HepG2 (cell line): ENCODE results near the gene BBS1. TPM values are rescaled to one million over a fixed set of nuclear protein-coding genes. Genes with fewer than 3 reads are reported as not detected.

Source experiments
- ATAC-seq: fragments of 200-7000 bp; cut with Tn5 transposase; 3 replicates; pipeline ENCODE4 v1.9.1; 2020; ENCODE audit warnings: mild to moderate bottlenecking, moderate library complexity
- BruUV-seq: library from RNA; stranded (reverse); fragments of 400-500 nt; replicated peaks from 2 replicates; lab custom pipeline; 2021; lab: Mats Ljungman, UMichigan
- CTCF ChIA-PET: fragments of 300-600 bp; formaldehyde crosslinking; extraction: SDS; loops from one replicate; lab custom pipeline; 2021; ENCODE audit warnings: low total read pairs, inconsistent platforms, low intra/inter-chr PET ratio; lab: Yijun Ruan, JAX
- POLR2A ChIA-PET: fragments of 350-600 bp; sonication (Branson Sonifier 250); formaldehyde crosslinking; loops from one replicate; lab custom pipeline; 2020; ENCODE audit warnings: antibody characterized with exemption, inconsistent platforms; lab: Yijun Ruan, JAX
- DNase-seq: peaks from one replicate; pipeline ENCODE4 v3.0.0-alpha.2; 2015; ENCODE audit warnings: low spot score
- FAIRE-seq: peaks from 3 replicates; lab custom pipeline; 2011; peaks lifted over from hg19 to GRCh38; lab: Jason Lieb, UNC
- H2AFZ ChIP-seq: one replicate; pipeline ENCODE4 v1.6.1; 2011; ENCODE audit warnings: low read length, inconsistent platforms
- H3K27ac ChIP-seq: fragments of 300-600 bp; 3 replicates; pipeline ENCODE4 v1.8.0; 2011; ENCODE audit warnings: mixed run types, mild to moderate bottlenecking, mixed read lengths, low read length, inconsistent platforms; ENCODE audit not compliant: insufficient read depth; ENCODE audit errors: extremely low read length
- H3K27me3 ChIP-seq, 2 experiments: fragments of 200-600 bp in 1 of 2; 2 replicates in 1 of 2; 3 replicates in 1 of 2; pipeline versions ENCODE4 v1.6.0 to v1.8.0; 2011; ENCODE audit warnings: low read length in 2 of 2, mild to moderate bottlenecking in 2 of 2, moderate library complexity in 2 of 2, inconsistent platforms in 1 of 2; ENCODE audit not compliant: insufficient read depth in 2 of 2, control insufficient read depth in 1 of 2
- H3K36me3 ChIP-seq, 2 experiments: fragments of 200-600 bp in 1 of 2; replicated peaks in 1 of 2; 2 replicates in 1 of 2; 3 replicates in 1 of 2; pipeline versions ENCODE4 v1.5.1 to v1.8.0; 2011; ENCODE audit warnings: low read length in 2 of 2, inconsistent platforms in 1 of 2; ENCODE audit not compliant: insufficient read depth in 2 of 2, control insufficient read depth in 1 of 2
- H3K4me1 ChIP-seq: 2 replicates; pipeline ENCODE4 v1.5.1; 2012; ENCODE audit warnings: low read length, inconsistent platforms; ENCODE audit not compliant: insufficient read depth
- H3K4me2 ChIP-seq: 2 replicates; pipeline ENCODE4 v1.6.0; 2011; ENCODE audit warnings: low read depth, low read length, inconsistent platforms
- H3K4me3 ChIP-seq, 3 experiments: fragments of 200-600 bp in 1 of 3; sonication (generic), shearing (Covaris generic) in 1 of 3; replicated peaks in 1 of 3; 2 replicates each; pipeline ENCODE4 v1.5.1; 2011 to 2016; ENCODE audit warnings: low read length in 3 of 3, inconsistent platforms in 2 of 3, low read depth in 2 of 3, mild to moderate bottlenecking in 2 of 3, control low read depth in 1 of 3, mixed read lengths in 1 of 3; ENCODE audit not compliant: insufficient read depth in 1 of 3
- H3K79me2 ChIP-seq: one replicate; pipeline ENCODE4 v1.6.1; 2011; ENCODE audit warnings: low read length, inconsistent platforms; ENCODE audit not compliant: insufficient read depth
- H3K9ac ChIP-seq: 2 replicates; pipeline ENCODE4 v1.6.0; 2011; ENCODE audit warnings: mild to moderate bottlenecking, low read depth, low read length, inconsistent platforms; ENCODE audit not compliant: insufficient read depth
- H3K9me3 ChIP-seq: 2 replicates; pipeline ENCODE4 v1.5.1; 2012; ENCODE audit warnings: mild to moderate bottlenecking, low read length
- H4K20me1 ChIP-seq: 2 replicates; pipeline ENCODE4 v1.6.0; 2011; ENCODE audit warnings: inconsistent platforms, mild to moderate bottlenecking, low read length, moderate library complexity; ENCODE audit not compliant: insufficient read depth
- DMAP1 ChIP-seq: IDR thresholded peaks from 2 replicates; pipeline ENCODE4 v1.6.1; 2016
- EHMT2 ChIP-seq: fragments of 200-600 bp; sonication (generic); IDR thresholded peaks from 2 replicates; pipeline ENCODE4 v1.7.0; 2017; ENCODE audit warnings: antibody characterized with exemption, low read depth, low read length, borderline replicate concordance
- FLYWCH1 ChIP-seq: sonication (generic); formaldehyde crosslinking; IDR thresholded peaks from 2 replicates; pipeline ENCODE4 v1.8.1; 2023; ENCODE audit warnings: mild to moderate bottlenecking, missing genetic modification reagents
- GZF1 ChIP-seq: sonication (generic); formaldehyde crosslinking; IDR thresholded peaks from 2 replicates; pipeline ENCODE4 v1.5.1; 2020; ENCODE audit warnings: mild to moderate bottlenecking, missing genetic modification reagents
- HES4 ChIP-seq: sonication (generic); formaldehyde crosslinking; IDR thresholded peaks from 2 replicates; pipeline ENCODE4 v1.9.0; 2021; ENCODE audit warnings: mild to moderate bottlenecking, missing genetic modification reagents, borderline replicate concordance
- IRF2 ChIP-seq: IDR thresholded peaks from 2 replicates; pipeline ENCODE4 v1.6.1; 2018; ENCODE audit warnings: missing genetic modification reagents, missing compliant biosample characterization
- JUN ChIP-seq: sonication (generic); formaldehyde crosslinking; IDR thresholded peaks from 2 replicates; pipeline ENCODE4 v1.4.0; 2020; ENCODE audit warnings: mild to moderate bottlenecking, missing genetic modification reagents
- MED8 ChIP-seq: sonication (generic); formaldehyde crosslinking; IDR thresholded peaks from 2 replicates; pipeline ENCODE4 v1.8.1; 2023; ENCODE audit warnings: mild to moderate bottlenecking, missing genetic modification reagents; ENCODE audit not compliant: insufficient replicate concordance
- MEIS2 ChIP-seq: sonication (generic); formaldehyde crosslinking; IDR thresholded peaks from 2 replicates; pipeline ENCODE4 v1.9.0; 2021; ENCODE audit warnings: mild to moderate bottlenecking, missing genetic modification reagents
- NR1H2 ChIP-seq: sonication (generic); formaldehyde crosslinking; IDR thresholded peaks from 2 replicates; pipeline ENCODE4 v1.8.1; 2022; ENCODE audit warnings: low read depth, missing genetic modification reagents, borderline replicate concordance
- PAX8 ChIP-seq: sonication (generic); formaldehyde crosslinking; IDR thresholded peaks from 2 replicates; pipeline ENCODE4 v1.8.0; 2022; ENCODE audit warnings: mild to moderate bottlenecking, missing genetic modification reagents, borderline replicate concordance
- SP1 ChIP-seq, 2 experiments: fragments of 450-650 bp in 1 of 2; sonication (generic) in 1 of 2; formaldehyde crosslinking in 1 of 2; IDR thresholded peaks; 2 replicates each; pipeline versions ENCODE4 v1.4.0 to v1.6.1; 2016 to 2020; ENCODE audit warnings: missing genetic modification reagents in 1 of 2
- TAF15 ChIP-seq: fragments of 200-400 bp; formaldehyde crosslinking; IDR thresholded peaks from one replicate; pipeline ENCODE4 v1.6.1; 2018; ENCODE audit warnings: mild to moderate bottlenecking, low read depth, low read length; ENCODE audit not compliant: poor library complexity, severe bottlenecking
- ZBTB38 ChIP-seq: sonication (generic); formaldehyde crosslinking; IDR thresholded peaks from 2 replicates; pipeline ENCODE4 v1.5.1; 2020; ENCODE audit warnings: mild to moderate bottlenecking, missing genetic modification reagents
- ZFAT ChIP-seq: sonication (generic); formaldehyde crosslinking; conservative IDR thresholded peaks from 2 replicates; pipeline ENCODE4 v1.8.1; 2023; ENCODE audit warnings: missing genetic modification reagents, inconsistent platforms
- ZFYVE20 ChIP-seq: sonication (generic); formaldehyde crosslinking; IDR thresholded peaks from 2 replicates; pipeline ENCODE4 v1.8.0; 2023; ENCODE audit warnings: low read depth, mild to moderate bottlenecking, moderate library complexity, missing genetic modification reagents, borderline replicate concordance
- ZNF672 ChIP-seq: sonication (generic); formaldehyde crosslinking; IDR thresholded peaks from 2 replicates; pipeline ENCODE4 v1.8.1; 2022; ENCODE audit warnings: missing genetic modification reagents
- WGBS: methylation state at CpG from one replicate; pipeline ENCODE4 v1.1.6; 2017; ENCODE audit warnings: low lambda C conversion rate; 5-methylcytosine and 5-hydroxymethylcytosine counted together
- in situ Hi-C: cut with HindIII; loops from 2 replicates; pipeline ENCODE4 v1.10.0; 2017; ENCODE audit warnings: low pct_unique_long_range_greater_than_20kb; ENCODE audit not compliant: extremely low pct_ligation_motif_present
- intact Hi-C: fragments of 100-400 bp; cut with micrococcal nuclease; formaldehyde crosslinking; loops from one replicate; pipeline ENCODE4 v1.10.0; 2022; ENCODE audit not compliant: unreplicated experiment
- polyA plus RNA-seq, 8 experiments: library from polyadenylated mRNA; depleted of rRNA in 3 of 8; stranded (reverse) in 7 of 8; unstranded in 1 of 8; fragments of >200 nt; fragmentation: Illumina TruSeq in 4 of 8; extraction: Trizol in 4 of 8; gene quantifications; 2 replicates each; pipeline versions ENCODE4 v1.2.1 to v1.2.3, GENCODE V29; 2011 to 2016; ENCODE audit warnings: low read depth in 4 of 8, missing spikeins in 1 of 8, mixed read lengths in 1 of 8; ENCODE audit not compliant: insufficient read depth in 1 of 8
- total RNA-seq, 5 experiments: library from RNA; depleted of rRNA; stranded (reverse); fragments of >200 nt; fragmentation: Illumina TruSeq; extraction: Trizol; gene quantifications; 2 replicates each; pipeline ENCODE4 v1.2.3, GENCODE V29; 2016; ENCODE audit warnings: low read depth in 1 of 5
- TF ChIP-seq, protein P1 (sequence below): sonication (generic); formaldehyde crosslinking; IDR thresholded peaks from 2 replicates; pipeline ENCODE4 v1.4.0; 2020; ENCODE audit warnings: mild to moderate bottlenecking, low read depth, missing genetic modification reagents
- TF ChIP-seq, protein P2 (sequence below): sonication (generic); formaldehyde crosslinking; IDR thresholded peaks from 2 replicates; pipeline ENCODE4 v1.4.0; 2020; ENCODE audit warnings: missing genetic modification reagents, borderline replicate concordance
- TF ChIP-seq, protein P3 (sequence below): sonication (generic); formaldehyde crosslinking; IDR thresholded peaks from 2 replicates; pipeline ENCODE4 v1.8.1; 2023; ENCODE audit warnings: missing genetic modification reagents, inconsistent platforms, borderline replicate concordance

BBS1 gene
- total and polyA plus RNA-seq, 2 of the 13 experiments (the other 11 are each of a cell fraction or from before 2014, with no cell fraction given), result 11.7 to 14.1 TPM

GRCh38 chr11:66561178-66561974 is 50.9 kb downstream of the BBS1 start:
- TF ChIP-seq JUN (no peak), FLYWCH1 (no peak), SP1 (IDR thresholded peaks at IDR 0.05) (no peak), SP1 (CRISPR knock-in tag; IDR thresholded peaks at IDR 0.05) (no peak), EHMT2 (no peak), ZFYVE20 (no peak), IRF2 (CRISPR knock-in tag) (no peak), HES4 (no peak), MEIS2 (CRISPR knock-in tag) (no peak), ZNF672 (CRISPR knock-in tag) (no peak), NR1H2 (no peak), PAX8 (CRISPR knock-in tag) (no peak), DMAP1 (CRISPR knock-in tag) (no peak), ZFAT (CRISPR knock-in tag) (no peak), MED8 (CRISPR knock-in tag) (no peak), GZF1 (CRISPR knock-in tag) (no peak), ZBTB38 (no peak), TAF15 (no peak)
- TF ChIP-seq, protein P1, sequence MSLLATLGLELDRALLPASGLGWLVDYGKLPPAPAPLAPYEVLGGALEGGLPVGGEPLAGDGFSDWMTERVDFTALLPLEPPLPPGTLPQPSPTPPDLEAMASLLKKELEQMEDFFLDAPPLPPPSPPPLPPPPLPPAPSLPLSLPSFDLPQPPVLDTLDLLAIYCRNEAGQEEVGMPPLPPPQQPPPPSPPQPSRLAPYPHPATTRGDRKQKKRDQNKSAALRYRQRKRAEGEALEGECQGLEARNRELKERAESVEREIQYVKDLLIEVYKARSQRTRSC (CRISPR knock-in tag), result no peak
- TF ChIP-seq, protein P2, sequence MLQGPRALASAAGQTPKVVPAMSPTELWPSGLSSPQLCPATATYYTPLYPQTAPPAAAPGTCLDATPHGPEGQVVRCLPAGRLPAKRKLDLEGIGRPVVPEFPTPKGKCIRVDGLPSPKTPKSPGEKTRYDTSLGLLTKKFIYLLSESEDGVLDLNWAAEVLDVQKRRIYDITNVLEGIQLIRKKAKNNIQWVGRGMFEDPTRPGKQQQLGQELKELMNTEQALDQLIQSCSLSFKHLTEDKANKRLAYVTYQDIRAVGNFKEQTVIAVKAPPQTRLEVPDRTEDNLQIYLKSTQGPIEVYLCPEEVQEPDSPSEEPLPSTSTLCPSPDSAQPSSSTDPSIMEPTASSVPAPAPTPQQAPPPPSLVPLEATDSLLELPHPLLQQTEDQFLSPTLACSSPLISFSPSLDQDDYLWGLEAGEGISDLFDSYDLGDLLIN, result no peak
- TF ChIP-seq, protein P3, sequence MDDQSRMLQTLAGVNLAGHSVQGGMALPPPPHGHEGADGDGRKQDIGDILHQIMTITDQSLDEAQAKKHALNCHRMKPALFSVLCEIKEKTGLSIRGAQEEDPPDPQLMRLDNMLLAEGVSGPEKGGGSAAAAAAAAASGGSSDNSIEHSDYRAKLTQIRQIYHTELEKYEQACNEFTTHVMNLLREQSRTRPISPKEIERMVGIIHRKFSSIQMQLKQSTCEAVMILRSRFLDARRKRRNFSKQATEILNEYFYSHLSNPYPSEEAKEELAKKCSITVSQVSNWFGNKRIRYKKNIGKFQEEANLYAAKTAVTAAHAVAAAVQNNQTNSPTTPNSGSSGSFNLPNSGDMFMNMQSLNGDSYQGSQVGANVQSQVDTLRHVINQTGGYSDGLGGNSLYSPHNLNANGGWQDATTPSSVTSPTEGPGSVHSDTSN (CRISPR knock-in tag), result no peak
- in situ Hi-C loops, result loop anchor here (25.0 kb wide), 1 partner anchor 276 kb away; the partner anchor contains the start of gene RCE1
- DNase-seq (no peak), FAIRE-seq (no peak), ATAC-seq (no peak)
- 29% methylated on average over 4 of the region's 14 CpGs for WGBS
- BruUV-seq, result no TSS peak
- no peak overlapping the region for H3K9ac ChIP-seq
- no peaks in the 10 kb centered on the region for H3K4me1 ChIP-seq
- no peaks in the 10 kb centered on the region for H3K9me3 ChIP-seq
- peaks cover 0 to 65% of the 10 kb centered on the region in 2 experiments; a peak in 4 of 5 replicates for H3K27me3 ChIP-seq
- H3K4me3 ChIP-seq, result no peak overlapping the region
- ChIA-PET POLR2A (interaction anchor here (1.0 to 1.5 kb wide), 3 partner anchors 31 to 117 kb away, joined by 3 to 4 read pairs (median 3); partner anchors contain the start of genes CCDC87, CCS, RBM14 and RBM4B), CTCF (no interaction called here)
- H2AFZ ChIP-seq, result no peak overlapping the region
- no peaks in the 10 kb centered on the region for H3K79me2 ChIP-seq
- H4K20me1 ChIP-seq, result no peaks in the 10 kb centered on the region
- no peak overlapping the region for H3K27ac ChIP-seq
- H3K4me2 ChIP-seq, result no peak overlapping the region
- intact Hi-C loops, result no loop called here
- H3K36me3 ChIP-seq, result no peaks in the 10 kb centered on the region
